Body of pancreas (tissue), 4 donors: Measurements from ENCODE around the gene ZNF91.

Experiments used
- POLR2A ChIP-seq, 3 donors: fragments of 450-650 bp; IDR thresholded peaks; one replicate each; pipeline ENCODE4 v1.6.1; 2016; ENCODE audit warnings: antibody characterized with exemption in 3 of 3, mild to moderate bottlenecking in 2 of 3
- TF ChIP-seq, protein P1 (sequence below), 7 experiments: fragments of 450-650 bp in 4 of 7; fragments of 200-600 bp in 3 of 7; sonication (generic) in 3 of 7; IDR thresholded peaks; one replicate each; pipeline ENCODE4 v1.5.1; 2016 to 2019; ENCODE audit warnings: antibody characterized with exemption in 7 of 7

DNA sequence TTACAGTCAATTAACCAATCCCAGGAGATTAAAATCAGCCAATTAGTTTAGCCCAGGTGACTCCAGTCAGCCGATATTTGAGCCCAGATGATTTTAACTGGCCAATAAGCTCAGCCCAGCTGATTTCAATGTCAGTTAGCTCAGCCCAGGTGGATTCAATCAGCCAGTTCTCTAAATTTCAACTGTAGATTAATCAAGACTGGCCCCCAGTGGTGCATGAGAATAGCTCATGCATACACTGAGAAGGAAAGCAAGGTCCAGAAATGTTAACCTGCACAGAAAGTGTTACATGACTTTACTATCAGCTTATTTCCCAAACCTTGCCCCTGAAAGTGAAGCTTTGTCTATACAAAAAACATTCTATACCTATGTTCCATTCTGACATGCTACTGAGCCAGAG is 89.7 kb downstream of the ZNF91 start:
- TF ChIP-seq, protein P1, sequence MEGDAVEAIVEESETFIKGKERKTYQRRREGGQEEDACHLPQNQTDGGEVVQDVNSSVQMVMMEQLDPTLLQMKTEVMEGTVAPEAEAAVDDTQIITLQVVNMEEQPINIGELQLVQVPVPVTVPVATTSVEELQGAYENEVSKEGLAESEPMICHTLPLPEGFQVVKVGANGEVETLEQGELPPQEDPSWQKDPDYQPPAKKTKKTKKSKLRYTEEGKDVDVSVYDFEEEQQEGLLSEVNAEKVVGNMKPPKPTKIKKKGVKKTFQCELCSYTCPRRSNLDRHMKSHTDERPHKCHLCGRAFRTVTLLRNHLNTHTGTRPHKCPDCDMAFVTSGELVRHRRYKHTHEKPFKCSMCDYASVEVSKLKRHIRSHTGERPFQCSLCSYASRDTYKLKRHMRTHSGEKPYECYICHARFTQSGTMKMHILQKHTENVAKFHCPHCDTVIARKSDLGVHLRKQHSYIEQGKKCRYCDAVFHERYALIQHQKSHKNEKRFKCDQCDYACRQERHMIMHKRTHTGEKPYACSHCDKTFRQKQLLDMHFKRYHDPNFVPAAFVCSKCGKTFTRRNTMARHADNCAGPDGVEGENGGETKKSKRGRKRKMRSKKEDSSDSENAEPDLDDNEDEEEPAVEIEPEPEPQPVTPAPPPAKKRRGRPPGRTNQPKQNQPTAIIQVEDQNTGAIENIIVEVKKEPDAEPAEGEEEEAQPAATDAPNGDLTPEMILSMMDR (IDR thresholded peaks at IDR 0.05): no peak
- no peak for TF ChIP-seq POLR2A (IDR thresholded peaks at IDR 0.05)
